Stimulated activated CD8-positive, alpha-beta memory T cell treated with anti-CD3 and anti-CD28 coated beads, Interleukin-15, amount 100 ng/mL, for 1 hour (primary cell): ENCODE results near the gene CDK14.
"Not testable (repeated sequence)": the region's sequence is repeated elsewhere in the genome, so short reads cannot be mapped to it uniquely, and the experiment has no call there.

ENCODE experiments used
- DNase-seq: peaks from one replicate; pipeline ENCODE4 v3.0.0-alpha.2; 2020; ENCODE audit warnings: low read depth

Gene CDK14

GRCh38 chr7:90639683-90640082 is 43.6 kb downstream of the CDK14 start:
- DNase-seq, result not testable (repeated sequence)

GRCh38 chr7:90642978-90643377 is 46.9 kb downstream of the CDK14 start:
- no peak for DNase-seq

GRCh38 chr7:90645784-90646183 is 49.7 kb downstream of the CDK14 start:
- DNase-seq, result no peak

- DNase-seq, result no peak
Measured at GRCh38 chr7:90648107-90648506, 52.0 kb downstream of the CDK14 start.

GRCh38 chr7:90648834-90649233 is 52.7 kb downstream of the CDK14 start:
- DNase-seq, result no peak

GRCh38 chr7:90654718-90655427 is 58.8 kb downstream of the CDK14 start:
- no peak for DNase-seq

- no peak for DNase-seq
Measured at GRCh38 chr7:90655566-90655965, 59.4 kb downstream of the CDK14 start.

GRCh38 chr7:90657481-90657880 is 61.4 kb downstream of the CDK14 start:
- no peak for DNase-seq

- no peak for DNase-seq
Measured at GRCh38 chr7:90660100-90660499, 64.0 kb downstream of the CDK14 start.

- no peak for DNase-seq
Measured at GRCh38 chr7:90660819-90661218, 64.7 kb downstream of the CDK14 start.

GRCh38 chr7:90661290-90662151 is 65.4 kb downstream of the CDK14 start:
- DNase-seq, result no peak

GRCh38 chr7:90663176-90663575 is 67.1 kb downstream of the CDK14 start:
- no peak for DNase-seq

- no peak for DNase-seq
Measured at GRCh38 chr7:90666186-90666585, 70.1 kb downstream of the CDK14 start.

GRCh38 chr7:90668992-90669391 is 72.9 kb downstream of the CDK14 start:
- DNase-seq, result no peak

- DNase-seq, result no peak
Measured at GRCh38 chr7:90669492-90669891, 73.4 kb downstream of the CDK14 start.

- DNase-seq, result no peak
Measured at GRCh38 chr7:90671571-90671970, 75.5 kb downstream of the CDK14 start.

- no peak for DNase-seq
Measured at GRCh38 chr7:90672210-90672609, 76.1 kb downstream of the CDK14 start.

- no peak for DNase-seq
Measured at GRCh38 chr7:90674625-90675024, 78.5 kb downstream of the CDK14 start.

- no peak for DNase-seq
Measured at GRCh38 chr7:90675982-90676381, 79.9 kb downstream of the CDK14 start.

GRCh38 chr7:90677486-90678404 is 81.6 kb downstream of the CDK14 start:
- no peak for DNase-seq

- DNase-seq, result no peak
Measured at GRCh38 chr7:90678986-90679385, 82.9 kb downstream of the CDK14 start.

- DNase-seq, result no peak
Measured at GRCh38 chr7:90680484-90680883, 84.4 kb downstream of the CDK14 start.
